CD4-positive, alpha-beta T cell treated with Interleukin-1 beta for 1 hour (primary cell): ENCODE results near the gene CALHM1.
A peak's percentile ranks its signal among the peaks of the same experiment; 100 is the strongest.
"Not testable (repeated sequence)": the region's sequence is repeated elsewhere in the genome, so short reads cannot be mapped to it uniquely, and the experiment has no call there.

Source experiments
- DNase-seq, 2 donors: peaks; one replicate each; pipeline ENCODE4 v3.0.0-alpha.2; 2020 to 2022

Gene CALHM1

GRCh38 chr10:103428989-103429643 is 29.6 kb downstream of the CALHM1 start:
- DNase-seq = no peak

GRCh38 chr10:103427866-103428265 is 30.8 kb downstream of the CALHM1 start:
- no peak for DNase-seq

GRCh38 chr10:103423748-103424147 is 35.0 kb downstream of the CALHM1 start:
- no peak for DNase-seq

- no peak for DNase-seq
These were observed 39.6 kb downstream of the CALHM1 start for GRCh38 chr10:103419101-103419500.

GRCh38 chr10:103417601-103418000 is 41.1 kb downstream of the CALHM1 start:
- no peak for DNase-seq

- DNase-seq = not testable (repeated sequence)
These were observed 41.6 kb downstream of the CALHM1 start for GRCh38 chr10:103417148-103417469.

- DNase-seq = peak; percentile 60 to 73
These were observed 42.1 kb downstream of the CALHM1 start for GRCh38 chr10:103416436-103417147.

- DNase-seq = no peak
These were observed 43.1 kb downstream of the CALHM1 start for GRCh38 chr10:103415581-103415980.

GRCh38 chr10:103413564-103413963 is 45.1 kb downstream of the CALHM1 start:
- DNase-seq = no peak
